ENCODE measurements around the gene CHD2.

CHD2 gene

DNA sequence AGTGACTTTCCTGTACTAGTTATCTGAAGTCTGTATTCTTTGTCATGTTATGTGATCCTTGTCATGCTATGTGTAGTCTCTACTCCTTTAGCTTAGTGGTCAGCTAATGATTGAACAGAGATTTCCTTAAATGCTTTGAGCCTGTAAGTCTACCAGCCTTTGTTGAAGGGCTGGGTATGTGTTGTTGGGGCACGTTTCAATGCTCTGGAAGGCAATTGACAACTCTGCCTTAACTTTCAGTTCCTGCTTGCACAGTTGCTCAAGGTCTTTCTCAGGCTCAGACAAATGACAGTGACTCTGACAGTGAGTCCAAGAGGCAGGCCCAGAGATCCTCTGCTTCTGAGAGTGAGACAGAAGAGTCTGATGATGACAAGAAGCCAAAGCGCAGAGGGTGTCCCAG is 89.3 kb downstream of the CHD2 start:
- H3K27me3 ChIP-seq = no peaks in the 10 kb centered on the region
- no peak overlapping the region for H3K4me3 ChIP-seq (ENCODE audit: low read depth, low read length)
- TF ChIP-seq, protein P1, sequence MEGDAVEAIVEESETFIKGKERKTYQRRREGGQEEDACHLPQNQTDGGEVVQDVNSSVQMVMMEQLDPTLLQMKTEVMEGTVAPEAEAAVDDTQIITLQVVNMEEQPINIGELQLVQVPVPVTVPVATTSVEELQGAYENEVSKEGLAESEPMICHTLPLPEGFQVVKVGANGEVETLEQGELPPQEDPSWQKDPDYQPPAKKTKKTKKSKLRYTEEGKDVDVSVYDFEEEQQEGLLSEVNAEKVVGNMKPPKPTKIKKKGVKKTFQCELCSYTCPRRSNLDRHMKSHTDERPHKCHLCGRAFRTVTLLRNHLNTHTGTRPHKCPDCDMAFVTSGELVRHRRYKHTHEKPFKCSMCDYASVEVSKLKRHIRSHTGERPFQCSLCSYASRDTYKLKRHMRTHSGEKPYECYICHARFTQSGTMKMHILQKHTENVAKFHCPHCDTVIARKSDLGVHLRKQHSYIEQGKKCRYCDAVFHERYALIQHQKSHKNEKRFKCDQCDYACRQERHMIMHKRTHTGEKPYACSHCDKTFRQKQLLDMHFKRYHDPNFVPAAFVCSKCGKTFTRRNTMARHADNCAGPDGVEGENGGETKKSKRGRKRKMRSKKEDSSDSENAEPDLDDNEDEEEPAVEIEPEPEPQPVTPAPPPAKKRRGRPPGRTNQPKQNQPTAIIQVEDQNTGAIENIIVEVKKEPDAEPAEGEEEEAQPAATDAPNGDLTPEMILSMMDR (IDR thresholded peaks at IDR 0.05; ENCODE audit: low read depth, low read length) = no peak
- H3K4me1 ChIP-seq = no peaks in the 10 kb centered on the region
- no peaks in the 10 kb centered on the region for H3K9me3 ChIP-seq
- DNase-seq = no peak
- H3K36me3 ChIP-seq = peaks cover 82% of the 10 kb centered on the region

GRCh38 chr15:92990031-92990430 is 89.9 kb downstream of the CHD2 start:
- TF ChIP-seq, protein P1 (IDR thresholded peaks at IDR 0.05; ENCODE audit: low read depth, low read length) = no peak
- Histone ChIP-seq H3K4me3 (ENCODE audit: low read depth, low read length) (no peak overlapping the region), H3K4me1 (no peaks in the 10 kb centered on the region), H3K36me3 (peaks cover 81% of the 10 kb centered on the region), H3K27me3 (no peaks in the 10 kb centered on the region), H3K9me3 (no peaks in the 10 kb centered on the region)
- DNase-seq = no peak

GRCh38 chr15:92992720-92993119 is 92.6 kb downstream of the CHD2 start:
- no peak for DNase-seq
- Histone ChIP-seq H3K9me3 (no peaks in the 10 kb centered on the region), H3K4me1 (no peaks in the 10 kb centered on the region), H3K27me3 (no peaks in the 10 kb centered on the region), H3K36me3 (peaks cover 83% of the 10 kb centered on the region), H3K4me3 (ENCODE audit: low read depth, low read length) (no peak overlapping the region)
- TF ChIP-seq, protein P1 (IDR thresholded peaks at IDR 0.05; ENCODE audit: low read depth, low read length) = no peak

GRCh38 chr15:92997821-92998220 is 97.7 kb downstream of the CHD2 start:
- no peak overlapping the region for H3K4me3 ChIP-seq (ENCODE audit: low read depth, low read length)
- TF ChIP-seq, protein P1 (IDR thresholded peaks at IDR 0.05; ENCODE audit: low read depth, low read length) = no peak
- H3K27me3 ChIP-seq = no peaks in the 10 kb centered on the region
- H3K9me3 ChIP-seq = no peaks in the 10 kb centered on the region
- no peak for DNase-seq
- peaks cover 92% of the 10 kb centered on the region for H3K36me3 ChIP-seq
- no peaks in the 10 kb centered on the region for H3K4me1 ChIP-seq

DNA sequence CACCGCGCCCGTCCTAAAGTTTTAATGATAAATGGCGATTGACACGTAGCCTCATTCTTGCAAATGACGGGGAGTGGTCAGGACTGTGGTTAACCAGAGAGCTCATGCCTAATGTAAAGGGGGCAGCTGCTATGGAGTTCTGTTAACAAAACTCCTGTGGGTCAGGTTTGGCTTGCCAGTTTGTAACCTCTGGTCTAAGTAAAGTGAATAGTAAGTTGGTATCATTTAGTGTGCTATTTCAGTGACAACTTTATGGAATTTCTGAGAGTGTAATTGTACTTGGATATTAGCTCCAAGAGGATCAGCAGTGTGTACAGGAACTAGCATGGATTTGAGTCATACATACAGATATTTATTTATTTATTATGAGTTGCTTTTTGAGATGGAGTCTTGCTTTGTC is 101.0 kb downstream of the CHD2 start:
- no peaks in the 10 kb centered on the region for H3K4me1 ChIP-seq
- DNase-seq = no peak
- peaks cover 93% of the 10 kb centered on the region for H3K36me3 ChIP-seq
- H3K9me3 ChIP-seq = no peaks in the 10 kb centered on the region
- TF ChIP-seq, protein P1 (IDR thresholded peaks at IDR 0.05; ENCODE audit: low read depth, low read length) = no peak
- H3K27me3 ChIP-seq = no peaks in the 10 kb centered on the region
- H3K4me3 ChIP-seq (ENCODE audit: low read depth, low read length) = no peak overlapping the region

DNA sequence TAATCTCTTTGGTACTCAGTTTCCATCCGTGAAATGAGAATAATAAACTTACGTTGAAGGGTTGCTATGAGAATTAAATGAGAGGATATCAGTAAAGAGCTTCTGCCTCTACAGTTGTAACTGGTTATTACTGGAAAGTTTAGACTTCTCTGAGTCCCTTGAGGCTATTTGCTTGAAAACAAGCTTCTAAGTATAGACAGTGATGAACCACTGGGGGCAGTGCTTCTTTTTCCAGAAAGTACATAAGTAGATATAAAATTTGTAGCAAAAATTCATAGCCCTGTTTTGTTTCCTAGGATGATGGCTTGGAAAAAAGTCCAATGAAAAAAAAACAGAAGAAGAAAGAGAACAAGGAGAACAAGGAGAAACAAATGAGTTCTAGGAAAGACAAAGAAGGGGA is 101.8 kb downstream of the CHD2 start:
- Histone ChIP-seq H3K27me3 (no peaks in the 10 kb centered on the region), H3K4me3 (ENCODE audit: low read depth, low read length) (no peak overlapping the region), H3K36me3 (peaks cover 90% of the 10 kb centered on the region), H3K4me1 (no peaks in the 10 kb centered on the region), H3K9me3 (no peaks in the 10 kb centered on the region)
- TF ChIP-seq, protein P1 (IDR thresholded peaks at IDR 0.05; ENCODE audit: low read depth, low read length) = no peak
- DNase-seq = no peak

All from BE2C (cell line).